GM12878 (cell line): ENCODE results near the gene REL. TPM values are rescaled to one million over a fixed set of nuclear protein-coding genes. Genes with fewer than 3 reads are reported as not detected.

Experiments
- BACH1 ChIP-seq: fragments of 450-650 bp; IDR thresholded peaks from 2 replicates; pipeline ENCODE4 v1.6.1; 2017; ENCODE audit warnings: mild to moderate bottlenecking, borderline replicate concordance
- BCL11A ChIP-seq: IDR thresholded peaks from 2 replicates; pipeline ENCODE4 v1.6.1; 2011; ENCODE audit warnings: low read depth, low read length
- BMI1 ChIP-seq: fragments of 450-650 bp; IDR thresholded peaks from 2 replicates; pipeline ENCODE4 v1.6.1; 2016; ENCODE audit warnings: mild to moderate bottlenecking, moderate library complexity, borderline replicate concordance
- DPF2 ChIP-seq: fragments of 450-650 bp; IDR thresholded peaks from 2 replicates; pipeline ENCODE4 v1.6.1; 2017; ENCODE audit warnings: mild to moderate bottlenecking
- ETV6 ChIP-seq, 2 experiments: fragments of 450-650 bp in 1 of 2; IDR thresholded peaks in 1 of 2; conservative IDR thresholded peaks in 1 of 2; 2 replicates each; pipeline ENCODE4 v1.6.1; 2014; ENCODE audit warnings: antibody characterized with exemption in 1 of 2, borderline replicate concordance in 1 of 2, low read depth in 1 of 2, mild to moderate bottlenecking in 1 of 2, moderate library complexity in 1 of 2
- HDAC6 ChIP-seq: fragments of 200-600 bp; sonication (generic); IDR thresholded peaks from one replicate; pipeline ENCODE4 v1.8.0; 2017; ENCODE audit warnings: antibody characterized with exemption; ENCODE audit not compliant: unreplicated experiment
- IKZF1 ChIP-seq: fragments of 450-650 bp; conservative IDR thresholded peaks from 2 replicates; pipeline ENCODE4 v1.6.1; 2017; ENCODE audit warnings: antibody characterized with exemption, mild to moderate bottlenecking
- KAT2A ChIP-seq: conservative IDR thresholded peaks from 2 replicates; pipeline ENCODE4 v1.6.1; 2011; ENCODE audit warnings: low read depth, low read length; ENCODE audit not compliant: control insufficient read depth
- LARP7 ChIP-seq: fragments of 450-650 bp; IDR thresholded peaks from 2 replicates; pipeline ENCODE4 v1.6.1; 2017; ENCODE audit warnings: mild to moderate bottlenecking
- MEF2A ChIP-seq: IDR thresholded peaks from 2 replicates; pipeline ENCODE4 v1.6.1; 2011; ENCODE audit warnings: low read depth, mild to moderate bottlenecking, low read length, moderate library complexity; ENCODE audit not compliant: insufficient read depth
- MEF2B ChIP-seq: fragments of 450-650 bp; IDR thresholded peaks from 2 replicates; pipeline ENCODE4 v1.6.1; 2018; ENCODE audit warnings: mild to moderate bottlenecking, moderate library complexity; ENCODE audit not compliant: partially characterized antibody, poor library complexity, severe bottlenecking
- MTA2 ChIP-seq: fragments of 450-650 bp; IDR thresholded peaks from 2 replicates; pipeline ENCODE4 v1.6.1; 2016; ENCODE audit warnings: low read depth, mild to moderate bottlenecking, moderate library complexity
- PAX5 ChIP-seq: IDR thresholded peaks from 2 replicates; pipeline ENCODE4 v1.6.1; 2011; ENCODE audit warnings: low read depth, low read length, borderline replicate concordance
- PAX8 ChIP-seq: fragments of 450-650 bp; IDR thresholded peaks from 2 replicates; pipeline ENCODE4 v1.6.1; 2017; ENCODE audit warnings: mild to moderate bottlenecking, moderate library complexity
- PML ChIP-seq: IDR thresholded peaks from 2 replicates; pipeline ENCODE4 v1.6.1; 2012; ENCODE audit warnings: low read length, inconsistent platforms
- RCOR1 ChIP-seq: conservative IDR thresholded peaks from 2 replicates; pipeline ENCODE4 v1.6.1; 2012; ENCODE audit warnings: low read depth, low read length, improper control_type of control experiment
- SMC3 ChIP-seq: IDR thresholded peaks from 2 replicates; pipeline ENCODE4 v1.6.1; 2011; ENCODE audit warnings: low read length, improper control_type of control experiment, borderline replicate concordance
- SUZ12 ChIP-seq: fragments of 200-600 bp; sonication (generic); IDR thresholded peaks from one replicate; pipeline ENCODE4 v1.6.1; 2018; ENCODE audit warnings: antibody characterized with exemption, mild to moderate bottlenecking; ENCODE audit not compliant: unreplicated experiment
- TCF7 ChIP-seq: IDR thresholded peaks from 2 replicates; pipeline ENCODE4 v1.6.1; 2014; ENCODE audit warnings: antibody characterized with exemption, borderline replicate concordance
- polyA plus RNA-seq, 11 experiments: library from polyadenylated mRNA; depleted of rRNA in 4 of 11; unstranded in 6 of 11; stranded (reverse) in 5 of 11; fragments of >200 nt; fragmentation: Nextera tagmentation in 4 of 11; fragmentation: Illumina TruSeq in 1 of 11; extraction: Ambion mirVana in 4 of 11; extraction: Trizol in 1 of 11; gene quantifications; 1 replicate in 1 of 11; 2 replicates in 10 of 11; pipeline versions ENCODE4 v1.2.1 to v1.2.3, GENCODE V29; 2011 to 2016; ENCODE audit warnings: inconsistent platforms in 2 of 11, missing spikeins in 2 of 11, low read depth in 1 of 11
- total RNA-seq, 4 experiments: library from RNA; depleted of rRNA in 3 of 4; stranded (reverse); fragments of >200 nt in 3 of 4; fragmentation: Illumina TruSeq in 1 of 4; extraction: Trizol in 1 of 4; gene quantifications; 2 replicates each; pipeline versions ENCODE4 v1.2.1 to v1.2.3, GENCODE V29; 2013 to 2021
- TF ChIP-seq, protein P1 (sequence below): fragments of 450-650 bp; formaldehyde crosslinking; IDR thresholded peaks from 2 replicates; pipeline ENCODE4 v1.5.0; 2022; ENCODE audit warnings: mild to moderate bottlenecking, missing genetic modification characterization
- TF ChIP-seq, protein P2 (sequence below): fragments of 150-350 bp; IDR thresholded peaks from 2 replicates; pipeline ENCODE4 v1.6.1; 2014; ENCODE audit warnings: mild to moderate bottlenecking, low read depth, low read length
- TF ChIP-seq, protein P3 (sequence below): fragments of 450-650 bp; IDR thresholded peaks from 2 replicates; pipeline ENCODE4 v1.6.1; 2017; ENCODE audit warnings: mild to moderate bottlenecking, moderate library complexity

The REL gene
- total and polyA plus RNA-seq, 10 of the 15 experiments (the other 5 are each of a cell fraction or from before 2014, with no cell fraction given): 6.3 to 52.4 (median 26.6) TPM

DNA sequence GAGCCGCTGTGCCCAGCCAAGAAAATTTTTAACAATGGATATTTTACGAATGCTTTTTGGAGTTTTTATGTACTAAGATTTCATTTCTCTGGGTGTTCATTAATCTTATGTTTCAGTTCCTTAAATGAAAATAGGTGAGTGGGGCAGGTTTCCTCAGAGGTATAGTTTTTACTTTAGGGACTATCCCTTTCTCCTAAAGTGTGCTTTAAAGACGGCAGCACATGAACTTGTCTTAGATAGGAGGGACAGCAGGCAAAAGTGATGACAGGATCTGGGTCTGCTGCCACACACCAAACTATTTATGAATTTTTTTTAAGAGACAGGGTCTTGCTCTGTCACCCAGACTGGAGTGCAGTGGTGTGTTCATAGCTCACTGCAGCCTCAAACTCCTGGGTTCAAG is 8.0 kb upstream of the REL start (continued):
- TF ChIP-seq BACH1: peak; percentile 80; the same call in 1 of the 2 replicates
- TF ChIP-seq PAX5: no peak
- TF ChIP-seq LARP7: no peak
- TF ChIP-seq BMI1: peak; percentile 62; the same call in 1 of the 2 replicates
- TF ChIP-seq HDAC6: no peak
- TF ChIP-seq PAX8: no peak
- TF ChIP-seq, protein P1, sequence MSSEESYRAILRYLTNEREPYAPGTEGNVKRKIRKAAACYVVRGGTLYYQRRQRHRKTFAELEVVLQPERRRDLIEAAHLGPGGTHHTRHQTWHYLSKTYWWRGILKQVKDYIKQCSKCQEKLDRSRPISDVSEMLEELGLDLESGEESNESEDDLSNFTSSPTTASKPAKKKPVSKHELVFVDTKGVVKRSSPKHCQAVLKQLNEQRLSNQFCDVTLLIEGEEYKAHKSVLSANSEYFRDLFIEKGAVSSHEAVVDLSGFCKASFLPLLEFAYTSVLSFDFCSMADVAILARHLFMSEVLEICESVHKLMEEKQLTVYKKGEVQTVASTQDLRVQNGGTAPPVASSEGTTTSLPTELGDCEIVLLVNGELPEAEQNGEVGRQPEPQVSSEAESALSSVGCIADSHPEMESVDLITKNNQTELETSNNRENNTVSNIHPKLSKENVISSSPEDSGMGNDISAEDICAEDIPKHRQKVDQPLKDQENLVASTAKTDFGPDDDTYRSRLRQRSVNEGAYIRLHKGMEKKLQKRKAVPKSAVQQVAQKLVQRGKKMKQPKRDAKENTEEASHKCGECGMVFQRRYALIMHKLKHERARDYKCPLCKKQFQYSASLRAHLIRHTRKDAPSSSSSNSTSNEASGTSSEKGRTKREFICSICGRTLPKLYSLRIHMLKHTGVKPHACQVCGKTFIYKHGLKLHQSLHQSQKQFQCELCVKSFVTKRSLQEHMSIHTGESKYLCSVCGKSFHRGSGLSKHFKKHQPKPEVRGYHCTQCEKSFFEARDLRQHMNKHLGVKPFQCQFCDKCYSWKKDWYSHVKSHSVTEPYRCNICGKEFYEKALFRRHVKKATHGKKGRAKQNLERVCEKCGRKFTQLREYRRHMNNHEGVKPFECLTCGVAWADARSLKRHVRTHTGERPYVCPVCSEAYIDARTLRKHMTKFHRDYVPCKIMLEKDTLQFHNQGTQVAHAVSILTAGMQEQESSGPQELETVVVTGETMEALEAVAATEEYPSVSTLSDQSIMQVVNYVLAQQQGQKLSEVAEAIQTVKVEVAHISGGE (CRISPR knock-in tag): no peak
- peak; percentile 51; the same call in 1 of the 2 replicates for TF ChIP-seq TCF7
- no peak for TF ChIP-seq SMC3
- TF ChIP-seq, protein P2, sequence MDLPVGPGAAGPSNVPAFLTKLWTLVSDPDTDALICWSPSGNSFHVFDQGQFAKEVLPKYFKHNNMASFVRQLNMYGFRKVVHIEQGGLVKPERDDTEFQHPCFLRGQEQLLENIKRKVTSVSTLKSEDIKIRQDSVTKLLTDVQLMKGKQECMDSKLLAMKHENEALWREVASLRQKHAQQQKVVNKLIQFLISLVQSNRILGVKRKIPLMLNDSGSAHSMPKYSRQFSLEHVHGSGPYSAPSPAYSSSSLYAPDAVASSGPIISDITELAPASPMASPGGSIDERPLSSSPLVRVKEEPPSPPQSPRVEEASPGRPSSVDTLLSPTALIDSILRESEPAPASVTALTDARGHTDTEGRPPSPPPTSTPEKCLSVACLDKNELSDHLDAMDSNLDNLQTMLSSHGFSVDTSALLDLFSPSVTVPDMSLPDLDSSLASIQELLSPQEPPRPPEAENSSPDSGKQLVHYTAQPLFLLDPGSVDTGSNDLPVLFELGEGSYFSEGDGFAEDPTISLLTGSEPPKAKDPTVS: no peak
- peak; percentile 66 for TF ChIP-seq MEF2B
- peak; percentile 62 for TF ChIP-seq IKZF1
- no peak for TF ChIP-seq KAT2A
- TF ChIP-seq PML: peak; percentile 58; the same call in 1 of the 2 replicates
- TF ChIP-seq DPF2: peak; percentile 96
- TF ChIP-seq, protein P3, sequence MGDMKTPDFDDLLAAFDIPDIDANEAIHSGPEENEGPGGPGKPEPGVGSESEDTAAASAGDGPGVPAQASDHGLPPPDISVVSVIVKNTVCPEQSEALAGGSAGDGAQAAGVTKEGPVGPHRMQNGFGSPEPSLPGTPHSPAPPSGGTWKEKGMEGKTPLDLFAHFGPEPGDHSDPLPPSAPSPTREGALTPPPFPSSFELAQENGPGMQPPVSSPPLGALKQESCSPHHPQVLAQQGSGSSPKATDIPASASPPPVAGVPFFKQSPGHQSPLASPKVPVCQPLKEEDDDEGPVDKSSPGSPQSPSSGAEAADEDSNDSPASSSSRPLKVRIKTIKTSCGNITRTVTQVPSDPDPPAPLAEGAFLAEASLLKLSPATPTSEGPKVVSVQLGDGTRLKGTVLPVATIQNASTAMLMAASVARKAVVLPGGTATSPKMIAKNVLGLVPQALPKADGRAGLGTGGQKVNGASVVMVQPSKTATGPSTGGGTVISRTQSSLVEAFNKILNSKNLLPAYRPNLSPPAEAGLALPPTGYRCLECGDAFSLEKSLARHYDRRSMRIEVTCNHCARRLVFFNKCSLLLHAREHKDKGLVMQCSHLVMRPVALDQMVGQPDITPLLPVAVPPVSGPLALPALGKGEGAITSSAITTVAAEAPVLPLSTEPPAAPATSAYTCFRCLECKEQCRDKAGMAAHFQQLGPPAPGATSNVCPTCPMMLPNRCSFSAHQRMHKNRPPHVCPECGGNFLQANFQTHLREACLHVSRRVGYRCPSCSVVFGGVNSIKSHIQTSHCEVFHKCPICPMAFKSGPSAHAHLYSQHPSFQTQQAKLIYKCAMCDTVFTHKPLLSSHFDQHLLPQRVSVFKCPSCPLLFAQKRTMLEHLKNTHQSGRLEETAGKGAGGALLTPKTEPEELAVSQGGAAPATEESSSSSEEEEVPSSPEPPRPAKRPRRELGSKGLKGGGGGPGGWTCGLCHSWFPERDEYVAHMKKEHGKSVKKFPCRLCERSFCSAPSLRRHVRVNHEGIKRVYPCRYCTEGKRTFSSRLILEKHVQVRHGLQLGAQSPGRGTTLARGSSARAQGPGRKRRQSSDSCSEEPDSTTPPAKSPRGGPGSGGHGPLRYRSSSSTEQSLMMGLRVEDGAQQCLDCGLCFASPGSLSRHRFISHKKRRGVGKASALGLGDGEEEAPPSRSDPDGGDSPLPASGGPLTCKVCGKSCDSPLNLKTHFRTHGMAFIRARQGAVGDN: no peak
- peak; percentile 89 for TF ChIP-seq BCL11A
- peak in 1 of 2 experiments; percentile 30; a peak in 1 of 4 replicates for TF ChIP-seq ETV6 (conservative IDR thresholded peaks at IDR 0.05 in 1 of 2, IDR thresholded peaks at IDR 0.05 in 1 of 2; ENCODE audit: borderline replicate concordance in 1 of 2, low read depth in 1 of 2)
- no peak for TF ChIP-seq RCOR1
- peak; percentile 95 for TF ChIP-seq MTA2
- peak; percentile 80 for TF ChIP-seq MEF2A
- no peak for TF ChIP-seq SUZ12
